HG03469 (cell line): ENCODE measurements around the gene SLC6A6.
"Not testable (repeated sequence)": the region's sequence is repeated elsewhere in the genome, so short reads cannot be mapped to it uniquely, and the experiment has no call there.

Experiments
- ATAC-seq: cut with Tn5 transposase; IDR thresholded peaks from one replicate; pipeline ENCODE4 v1.9.1; 2021; ENCODE audit warnings: mild to moderate bottlenecking, moderate library complexity, moderate number of reproducible peaks; ENCODE audit not compliant: unreplicated experiment

Gene SLC6A6

GRCh38 chr3:14503706-14504065 lies 101.3 kb downstream of the SLC6A6 start:
- no peak for ATAC-seq

GRCh38 chr3:14505001-14505802 lies 102.8 kb downstream of the SLC6A6 start:
- ATAC-seq, result no peak

DNA sequence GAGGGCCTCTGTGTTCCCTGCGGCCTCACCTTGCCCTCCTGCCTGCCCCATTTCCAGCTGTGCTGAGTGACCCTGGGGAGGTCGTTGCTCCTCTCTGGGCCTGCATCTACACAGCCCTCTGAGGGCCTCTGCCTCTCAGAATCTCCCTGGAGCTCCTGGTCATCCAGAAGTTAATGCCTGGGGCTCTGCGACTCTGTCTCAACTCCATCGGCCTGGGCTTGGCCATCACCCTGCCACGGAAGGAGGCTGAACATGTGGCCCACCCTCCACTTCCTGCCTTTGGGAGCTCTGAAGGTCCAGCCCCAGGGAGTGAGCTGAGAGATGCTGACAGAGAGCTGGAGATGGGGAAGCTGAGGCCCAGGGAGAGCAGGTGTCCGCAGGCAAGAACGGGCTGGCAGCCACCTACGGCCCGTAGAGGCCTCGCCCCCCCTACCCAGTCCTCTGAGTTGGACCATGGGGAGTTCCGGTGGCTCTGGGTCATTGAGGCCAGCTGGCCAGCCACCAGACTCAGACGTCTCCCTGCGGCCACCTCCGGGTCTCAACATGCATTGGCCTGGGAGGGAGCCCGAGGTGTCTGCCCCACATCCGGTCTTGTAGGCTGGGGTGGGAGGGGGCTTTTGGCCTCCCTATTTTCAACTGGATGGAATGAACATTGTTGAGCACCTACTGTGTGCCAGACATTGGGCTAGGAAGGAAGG lies 103.5 kb downstream of the SLC6A6 start:
- ATAC-seq, result no peak

DNA sequence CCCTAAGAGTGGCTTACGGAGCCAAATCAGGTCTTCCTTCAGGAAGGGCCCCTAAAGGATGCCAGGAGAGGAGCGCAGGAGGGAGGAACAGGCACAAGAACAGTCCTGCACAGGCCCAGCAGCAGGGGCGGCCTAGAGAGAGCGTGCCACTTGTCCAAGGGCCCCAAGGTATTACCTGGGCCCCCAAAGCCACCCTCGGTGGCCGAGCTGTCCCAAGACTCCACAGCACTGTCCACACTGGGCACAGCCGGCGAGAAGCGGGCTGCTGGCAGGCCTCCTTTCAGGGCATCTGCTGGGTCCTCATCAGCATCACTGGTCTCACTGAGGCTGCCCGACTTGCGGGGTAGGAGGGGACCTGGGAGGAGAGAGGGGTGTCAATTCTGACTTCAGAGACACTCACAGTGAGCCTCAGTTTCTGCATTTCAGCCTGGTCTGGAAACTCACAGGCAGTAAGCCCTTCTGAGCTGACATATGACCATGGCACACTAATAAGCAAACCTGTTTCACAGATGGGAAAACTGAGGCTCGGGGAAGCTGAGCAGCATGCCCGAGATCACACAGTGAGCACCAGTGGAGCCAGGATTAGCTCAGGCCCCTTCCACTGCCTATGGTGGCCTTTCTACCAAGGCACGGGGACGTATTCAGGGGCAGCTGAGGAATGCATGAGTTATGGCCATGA lies 104.4 kb downstream of the SLC6A6 start:
- ATAC-seq, result no peak

- no peak for ATAC-seq
These were observed 104.9 kb downstream of the SLC6A6 start for GRCh38 chr3:14507305-14507741.

DNA sequence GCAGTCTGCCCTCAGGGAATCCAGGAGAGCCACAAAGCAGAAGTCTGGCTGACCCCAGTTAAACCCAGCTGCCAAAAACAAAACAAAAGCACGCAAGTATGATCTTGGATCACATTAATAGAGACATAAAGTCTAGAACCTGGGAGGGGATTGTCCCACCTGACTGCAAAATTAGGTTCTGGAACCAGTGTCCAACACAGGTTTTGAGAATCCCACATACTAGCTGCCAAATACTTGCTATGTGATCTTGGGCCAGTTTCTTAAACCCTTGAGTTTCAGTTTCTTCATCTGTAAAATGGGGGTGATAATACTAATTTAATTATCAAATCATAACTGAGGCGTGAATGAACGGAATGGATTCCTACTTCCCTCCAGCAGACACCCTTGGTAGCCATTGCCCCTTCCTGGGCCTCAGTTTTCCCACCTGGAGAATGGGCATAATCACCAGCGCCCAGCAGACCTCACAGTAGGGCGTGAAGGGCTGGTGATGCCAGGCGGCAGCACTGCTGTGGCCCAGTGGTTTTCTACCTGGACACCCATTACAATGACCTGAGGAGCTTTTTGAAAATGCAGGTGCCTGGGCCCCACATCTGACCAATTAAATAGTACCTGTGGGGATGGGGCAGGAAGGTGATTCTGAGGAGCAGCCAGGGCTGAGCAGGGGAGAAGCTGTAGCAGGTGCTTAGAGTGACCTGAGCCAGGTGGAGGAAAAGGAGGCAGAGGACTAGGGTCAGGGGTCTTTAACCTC lies 105.5 kb downstream of the SLC6A6 start:
- no peak for ATAC-seq

- ATAC-seq, result no peak
These were observed 106.1 kb downstream of the SLC6A6 start for GRCh38 chr3:14508505-14508819.

GRCh38 chr3:14508966-14509795 lies 106.8 kb downstream of the SLC6A6 start:
- no peak for ATAC-seq

DNA sequence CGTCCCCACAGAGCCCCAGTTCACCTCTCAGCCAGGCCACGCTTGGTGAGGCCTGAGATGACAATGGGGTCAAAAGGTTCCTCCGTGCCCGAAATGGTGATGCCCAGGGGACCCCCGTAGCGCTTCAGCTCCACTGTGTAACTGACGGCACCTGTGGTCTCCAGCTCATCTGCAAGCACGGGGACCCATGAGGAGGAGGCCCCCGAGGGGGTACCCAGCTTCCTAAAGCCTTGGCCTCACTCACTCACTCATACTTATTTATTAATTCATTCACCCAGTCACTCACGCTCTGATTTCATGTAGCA lies 107.3 kb downstream of the SLC6A6 start:
- ATAC-seq, result no peak

GRCh38 chr3:14510838-14511622 lies 108.6 kb downstream of the SLC6A6 start:
- no peak for ATAC-seq

DNA sequence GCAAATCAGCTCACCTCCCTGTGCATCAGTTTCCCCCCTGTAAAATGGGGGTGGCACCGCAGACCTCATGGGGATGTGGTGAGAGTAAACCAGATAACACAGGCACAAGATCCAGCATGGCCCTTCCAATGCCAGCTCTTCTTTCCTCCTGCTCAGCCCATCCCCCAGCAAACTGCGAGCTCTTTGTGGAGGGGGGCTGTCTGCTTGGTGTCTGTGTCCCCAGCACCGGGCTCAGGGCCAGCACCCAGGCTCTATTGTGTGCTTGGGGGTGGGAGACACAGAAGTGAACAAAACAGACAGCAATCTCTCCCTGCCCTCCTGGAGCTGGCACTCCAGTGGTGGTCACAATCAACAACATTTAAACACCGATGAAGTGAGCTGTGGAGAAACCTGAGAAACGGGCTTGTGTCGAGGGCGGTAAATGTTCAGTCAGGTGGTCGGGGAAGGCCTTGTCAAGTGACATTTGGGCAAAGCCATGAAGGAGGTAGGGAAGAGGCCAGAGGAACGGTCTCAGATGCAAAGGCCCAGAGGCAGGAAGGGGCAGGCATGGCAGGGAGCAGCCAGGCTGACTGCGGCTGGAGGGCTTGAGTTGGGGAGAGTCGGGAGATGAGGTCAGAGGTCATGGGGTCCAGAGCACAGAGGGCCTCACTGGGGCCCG lies 109.3 kb downstream of the SLC6A6 start:
- no peak for ATAC-seq

GRCh38 chr3:14512281-14512941 lies 110.0 kb downstream of the SLC6A6 start:
- no peak for ATAC-seq

GRCh38 chr3:14512942-14513327 lies 110.5 kb downstream of the SLC6A6 start:
- no peak for ATAC-seq

- no peak for ATAC-seq
These were observed 111.3 kb downstream of the SLC6A6 start for GRCh38 chr3:14513566-14514322.

GRCh38 chr3:14514323-14514720 lies 111.9 kb downstream of the SLC6A6 start:
- ATAC-seq, result no peak

DNA sequence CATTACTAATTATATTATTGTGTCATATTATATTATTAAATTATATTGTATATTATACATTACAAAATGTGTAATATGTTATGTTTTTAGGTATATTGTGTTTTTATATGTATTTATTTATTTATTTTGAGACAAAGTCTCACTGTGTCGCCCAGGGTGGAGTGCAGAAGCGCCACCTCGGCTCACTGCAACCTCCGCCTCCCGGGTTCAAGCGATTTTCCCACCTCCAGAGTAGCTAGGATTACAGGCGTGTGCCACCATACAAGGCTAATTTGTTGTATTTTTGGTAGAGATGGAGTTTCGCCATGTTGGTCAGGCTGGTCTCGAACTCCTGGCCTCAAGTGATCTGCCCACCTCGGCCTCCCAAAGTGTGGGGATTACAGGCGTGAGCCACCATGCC lies 113.1 kb downstream of the SLC6A6 start:
- ATAC-seq, result not testable (repeated sequence)

DNA sequence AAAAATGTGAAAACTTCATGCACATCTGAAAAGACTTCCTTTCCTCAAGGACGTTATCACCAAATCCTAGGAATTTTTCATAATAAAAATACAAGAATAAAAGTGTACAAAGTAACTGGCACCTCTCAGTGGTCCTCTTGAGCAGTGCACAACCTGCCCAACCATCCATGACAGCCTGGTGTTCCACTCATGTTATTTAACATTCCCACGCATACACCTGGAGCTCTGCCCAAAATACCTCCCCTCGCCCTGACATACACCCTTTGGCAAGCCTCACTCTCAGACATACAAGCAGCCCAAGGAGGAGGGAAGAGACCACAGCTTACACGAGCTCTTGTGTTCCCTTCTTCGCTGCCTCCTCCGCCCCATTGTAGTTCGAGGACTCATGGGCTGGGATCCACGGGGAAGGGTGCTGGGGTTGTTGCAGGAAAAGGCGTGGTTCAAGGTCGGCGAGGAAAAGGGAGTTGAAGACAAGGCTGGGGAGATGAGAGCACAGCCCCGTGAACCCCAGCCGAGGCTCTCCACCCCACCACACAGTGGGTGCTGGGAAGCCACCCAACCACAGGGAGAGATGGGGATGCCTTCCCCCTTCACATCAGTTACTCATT lies 114.4 kb downstream of the SLC6A6 start:
- ATAC-seq, result no peak
